ACC112 (cell line): ENCODE results near the gene CFAP45.

Experiments used
- H2AFZ ChIP-seq: fragments of 200-600 bp; sonication (generic); one replicate; pipeline ENCODE4 v1.6.0; 2017; ENCODE audit warnings: antibody characterized with exemption, low read length; ENCODE audit not compliant: unreplicated experiment
- H3K27ac ChIP-seq: fragments of 200-600 bp; sonication (generic); 2 replicates; pipeline ENCODE4 v1.5.1; 2014; ENCODE audit warnings: low read depth, mild to moderate bottlenecking, antibody characterized with exemption, low read length, moderate library complexity
- H3K27me3 ChIP-seq: fragments of 200-600 bp; sonication (generic); 2 replicates; pipeline ENCODE4 v1.6.1; 2014; ENCODE audit warnings: mild to moderate bottlenecking, antibody characterized with exemption, low read length, moderate library complexity, mixed read lengths; ENCODE audit not compliant: insufficient read depth
- H3K36me3 ChIP-seq: fragments of 200-600 bp; sonication (generic); 2 replicates; pipeline ENCODE4 v1.6.1; 2016; ENCODE audit warnings: mild to moderate bottlenecking, antibody characterized with exemption, low read length, moderate library complexity, mixed read lengths; ENCODE audit not compliant: insufficient read depth
- H3K4me1 ChIP-seq: fragments of 200-600 bp; sonication (generic); one replicate; pipeline ENCODE4 v1.6.1; 2016; ENCODE audit warnings: low read length, mixed read lengths; ENCODE audit not compliant: insufficient read depth, unreplicated experiment, control insufficient read depth
- H3K4me3 ChIP-seq: fragments of 200-600 bp; sonication (generic); 2 replicates; pipeline ENCODE4 v1.5.1; 2014; ENCODE audit warnings: mild to moderate bottlenecking, low read depth, low read length
- H3K79me2 ChIP-seq: fragments of 200-600 bp; sonication (generic); one replicate; pipeline ENCODE4 v1.6.0; 2016; ENCODE audit warnings: low read length; ENCODE audit not compliant: control insufficient read depth, unreplicated experiment, insufficient read depth

Gene CFAP45

DNA sequence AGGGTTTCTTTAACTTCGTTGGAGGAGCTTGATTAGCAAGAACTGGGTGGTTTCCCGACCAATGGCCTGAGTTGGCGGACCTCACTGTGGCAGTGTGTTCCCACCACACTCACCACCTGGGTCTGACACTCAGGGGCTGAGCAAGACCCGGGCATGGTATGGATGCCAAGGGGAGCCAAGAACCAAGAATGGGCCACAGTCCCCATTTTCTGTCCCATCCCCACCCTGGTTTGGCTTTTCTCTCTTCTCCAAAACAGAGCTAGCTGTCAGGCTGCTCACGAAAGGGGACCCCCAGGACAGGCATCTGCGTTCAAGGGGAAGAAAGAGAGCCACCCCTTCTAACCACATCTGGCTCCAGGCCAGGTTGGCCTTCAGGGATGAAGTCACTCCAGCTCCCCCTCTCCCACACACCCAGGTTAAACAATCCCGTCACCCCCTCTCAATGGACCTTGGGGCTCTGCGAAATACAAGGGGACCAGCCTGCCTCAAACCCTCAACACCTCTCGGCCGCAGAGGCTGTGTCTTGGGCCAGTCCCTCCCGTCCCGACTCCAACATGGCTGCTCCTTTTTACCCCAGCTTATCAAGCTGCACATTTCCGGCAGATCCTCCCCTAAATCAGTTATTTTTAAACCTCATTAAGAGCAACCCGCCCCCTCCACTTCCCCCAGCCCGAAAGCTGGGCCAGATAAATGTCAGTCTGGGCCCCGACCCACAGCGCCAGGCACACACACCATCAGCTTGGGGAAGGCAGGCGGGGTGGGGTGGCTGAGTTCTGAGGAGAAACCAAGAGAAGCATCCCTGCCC is 21.9 kb upstream of the CFAP45 start:
- H3K36me3 ChIP-seq: peaks cover 13% of the 10 kb centered on the region; the same call in 1 of the 2 replicates
- H3K79me2 ChIP-seq: peaks cover 56% of the 10 kb centered on the region
- peak overlapping the region; percentile 76 for H3K4me3 ChIP-seq
- peaks cover 43% of the 10 kb centered on the region for H3K4me1 ChIP-seq
- no peak overlapping the region for H2AFZ ChIP-seq
- H3K27ac ChIP-seq: peak overlapping the region; percentile 98; the same call in 1 of the 2 replicates
- H3K27me3 ChIP-seq: no peaks in the 10 kb centered on the region

DNA sequence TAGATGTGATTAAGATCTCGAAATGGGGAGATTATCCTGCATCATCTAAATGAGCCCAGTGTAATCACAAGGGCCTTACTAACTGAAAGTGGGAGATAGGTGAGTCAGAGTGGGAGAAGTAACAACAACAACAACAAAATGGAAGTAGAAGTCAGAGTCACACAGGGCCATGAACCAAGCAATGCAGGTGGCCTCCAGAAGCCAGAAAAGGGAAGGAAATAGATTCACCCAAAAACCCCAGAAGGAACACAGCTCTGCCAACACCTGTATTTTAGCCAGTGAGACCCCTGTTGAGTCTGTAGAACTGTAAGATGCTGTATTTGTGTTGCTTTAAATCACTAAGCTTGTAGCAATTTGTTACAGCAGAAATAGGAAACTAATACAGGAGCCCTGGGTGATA is 21.3 kb upstream of the CFAP45 start:
- peaks cover 13% of the 10 kb centered on the region; the same call in 1 of the 2 replicates for H3K36me3 ChIP-seq
- no peaks in the 10 kb centered on the region for H3K27me3 ChIP-seq
- peaks cover 47% of the 10 kb centered on the region for H3K4me1 ChIP-seq
- peaks cover 56% of the 10 kb centered on the region for H3K79me2 ChIP-seq
- H3K27ac ChIP-seq: peak overlapping the region; percentile 98; the same call in 1 of the 2 replicates
- H2AFZ ChIP-seq: no peak overlapping the region
- H3K4me3 ChIP-seq: peak overlapping the region; percentile 76; the same call in 1 of the 2 replicates

DNA sequence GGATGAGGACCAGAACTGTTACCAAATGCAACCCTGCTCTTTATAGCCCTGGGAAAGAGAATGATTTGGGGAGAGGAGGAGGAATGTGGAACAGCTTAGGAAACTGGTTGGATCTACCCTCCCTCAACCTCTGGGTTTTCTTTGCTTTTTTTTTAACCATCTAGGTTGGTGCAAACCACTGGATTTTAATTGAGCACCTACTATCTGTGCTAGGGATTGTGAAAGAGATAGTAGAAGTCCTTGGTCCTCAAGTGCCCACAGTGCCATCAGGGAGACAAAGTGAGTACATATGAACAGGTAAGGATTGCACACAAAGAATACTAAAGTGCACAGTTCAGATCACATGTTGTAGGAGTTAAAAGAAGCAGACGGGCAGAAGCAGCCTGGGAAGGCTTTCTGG is 20.7 kb upstream of the CFAP45 start:
- H3K36me3 ChIP-seq: peaks cover 13% of the 10 kb centered on the region; the same call in 1 of the 2 replicates
- H3K4me3 ChIP-seq: no peak overlapping the region
- H3K27ac ChIP-seq: peak overlapping the region; percentile 2; the same call in 1 of the 2 replicates
- no peak overlapping the region for H2AFZ ChIP-seq
- H3K79me2 ChIP-seq: peaks cover 56% of the 10 kb centered on the region
- H3K4me1 ChIP-seq: peaks cover 48% of the 10 kb centered on the region
- H3K27me3 ChIP-seq: no peaks in the 10 kb centered on the region

DNA sequence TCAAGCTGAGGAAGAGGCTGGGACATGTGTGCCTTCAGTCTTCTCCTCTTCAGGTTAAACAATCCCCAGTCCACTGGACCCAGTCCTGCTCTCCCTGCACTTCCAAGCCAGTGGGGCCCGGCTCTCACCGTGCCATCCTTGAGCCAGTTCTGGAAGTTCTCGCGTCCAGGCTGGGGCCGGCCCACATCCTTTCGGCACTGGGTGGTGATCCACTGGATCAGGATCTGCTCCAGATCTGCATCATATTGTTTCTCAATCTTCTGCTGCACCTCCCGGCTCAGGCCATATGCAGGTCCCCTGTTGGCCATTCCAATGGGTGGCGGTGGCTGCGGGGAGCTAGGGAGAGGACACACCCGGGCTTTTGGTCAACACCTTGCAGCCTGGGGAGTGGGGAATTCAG is 20.2 kb upstream of the CFAP45 start:
- H2AFZ ChIP-seq: no peak overlapping the region
- H3K4me3 ChIP-seq: no peak overlapping the region
- H3K4me1 ChIP-seq: peaks cover 52% of the 10 kb centered on the region
- peaks cover 13% of the 10 kb centered on the region; the same call in 1 of the 2 replicates for H3K36me3 ChIP-seq
- no peaks in the 10 kb centered on the region for H3K27me3 ChIP-seq
- no peak overlapping the region for H3K27ac ChIP-seq
- H3K79me2 ChIP-seq: peaks cover 55% of the 10 kb centered on the region

DNA sequence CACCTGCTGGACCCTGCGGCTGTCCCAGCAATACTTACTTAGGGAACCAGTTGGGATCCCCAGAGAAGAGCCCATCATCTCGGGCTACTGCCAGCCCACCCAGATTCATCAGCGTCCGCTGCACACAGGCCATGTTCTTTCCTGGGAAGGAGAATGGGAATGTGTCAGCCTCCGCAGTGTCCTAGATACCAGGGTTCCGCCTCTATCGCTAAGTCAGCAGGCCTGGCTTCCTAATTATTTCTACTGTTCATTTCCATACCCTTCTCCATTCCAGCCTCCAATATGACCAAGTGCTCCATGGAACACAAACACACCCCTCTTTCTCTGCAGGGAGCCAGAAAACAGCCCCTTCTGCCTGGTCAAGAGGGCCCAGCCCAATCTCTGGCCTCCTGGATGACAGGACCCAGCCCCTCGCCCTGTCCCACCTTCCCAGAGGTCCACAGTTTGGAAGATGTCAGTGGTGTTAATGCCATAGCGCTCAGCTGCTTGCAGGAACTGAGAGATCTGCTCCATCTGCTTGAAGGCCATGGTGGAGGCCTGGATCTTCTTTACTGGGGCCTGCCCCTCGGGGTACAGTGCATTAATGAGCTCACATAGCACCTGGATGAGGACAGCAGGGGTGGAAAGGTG is 19.4 kb upstream of the CFAP45 start:
- Histone ChIP-seq H3K4me1 (peaks cover 53% of the 10 kb centered on the region), H2AFZ (no peak overlapping the region), H3K36me3 (peaks cover 13% of the 10 kb centered on the region; the same call in 1 of the 2 replicates), H3K4me3 (no peak overlapping the region), H3K79me2 (peaks cover 48% of the 10 kb centered on the region), H3K27ac (no peak overlapping the region), H3K27me3 (no peaks in the 10 kb centered on the region)

DNA sequence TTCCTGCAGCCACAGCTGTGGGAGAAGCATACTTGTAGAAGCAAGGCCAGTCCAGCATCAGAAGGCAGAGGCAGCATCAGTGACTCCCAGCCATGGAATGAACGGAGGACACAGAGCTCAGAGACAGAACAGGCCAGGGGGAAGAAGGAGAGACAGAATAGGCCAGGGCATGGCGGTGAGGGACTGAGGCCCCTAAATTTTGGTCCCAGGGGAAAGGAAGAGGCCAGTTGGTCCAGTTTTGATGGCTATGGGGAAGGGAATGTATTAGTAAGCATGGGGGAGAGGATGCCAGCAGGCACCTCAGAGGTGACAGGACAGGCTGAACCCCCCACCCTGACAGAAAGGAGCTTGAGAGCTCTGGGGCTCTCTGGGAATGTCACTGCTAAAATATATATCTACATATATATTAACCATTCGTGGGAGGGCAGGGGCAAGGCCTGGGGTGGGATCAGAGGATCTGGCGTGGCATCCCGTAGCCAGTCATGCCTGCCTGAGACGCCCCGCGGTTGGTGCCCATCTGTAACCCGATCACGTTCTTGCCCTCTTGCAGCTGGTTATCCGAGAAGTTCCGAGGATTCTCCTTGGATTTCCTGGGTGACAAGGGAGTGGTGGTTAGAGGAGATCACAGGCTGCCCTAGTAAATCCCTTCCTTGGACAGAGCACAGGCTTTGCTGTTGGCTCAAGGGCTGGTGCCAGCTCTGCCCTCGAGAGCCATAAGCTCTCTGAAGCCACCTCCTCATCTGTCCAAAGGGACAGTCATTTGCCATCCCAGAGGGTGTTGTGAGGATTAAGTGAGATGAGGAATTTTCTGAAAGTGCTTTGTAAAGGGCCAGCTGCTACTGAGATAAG is 18.6 kb upstream of the CFAP45 start:
- peaks cover 59% of the 10 kb centered on the region for H3K4me1 ChIP-seq
- H3K36me3 ChIP-seq: peaks cover 13% of the 10 kb centered on the region; the same call in 1 of the 2 replicates
- no peak overlapping the region for H2AFZ ChIP-seq
- H3K27me3 ChIP-seq: no peaks in the 10 kb centered on the region
- no peak overlapping the region for H3K27ac ChIP-seq
- no peak overlapping the region for H3K4me3 ChIP-seq
- peaks cover 41% of the 10 kb centered on the region for H3K79me2 ChIP-seq

DNA sequence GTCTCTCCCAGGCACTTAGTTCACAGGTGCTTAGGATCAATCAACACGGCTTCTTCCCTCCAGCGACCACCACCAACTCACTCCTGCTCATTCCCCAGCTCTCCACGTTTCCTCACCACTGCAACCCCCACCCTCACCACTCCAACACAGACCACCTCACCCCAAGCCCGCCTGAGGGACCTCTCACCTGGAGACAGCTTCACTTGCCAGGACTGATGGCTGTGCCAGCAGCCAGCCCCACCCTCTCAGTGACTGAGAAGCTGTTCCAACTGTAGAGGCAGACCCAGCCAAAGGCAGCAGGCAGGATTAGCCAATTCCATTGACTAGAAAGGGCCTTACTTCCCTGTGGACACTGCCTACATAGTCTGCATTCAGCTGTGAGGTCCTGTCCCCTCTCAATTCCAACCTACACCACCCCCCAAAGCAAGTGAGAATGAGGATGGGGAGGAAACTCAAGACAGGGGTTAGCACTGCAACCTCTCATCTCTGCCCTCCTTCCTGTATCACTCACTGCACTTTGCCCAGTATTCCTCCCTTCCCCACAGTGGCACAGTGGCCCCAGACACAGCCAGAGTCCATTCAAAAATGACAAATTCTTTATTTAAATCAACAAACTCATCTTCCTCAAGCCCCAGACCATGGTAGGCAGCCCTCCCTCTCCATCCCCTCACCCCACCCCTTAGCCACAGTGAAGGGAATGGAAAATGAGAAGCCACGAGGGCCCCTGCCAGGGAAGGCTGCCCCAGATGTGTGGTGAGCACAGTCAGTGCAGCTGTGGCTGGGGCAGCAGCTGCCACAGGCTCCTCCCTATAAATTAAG is 17.8 kb upstream of the CFAP45 start:
- Histone ChIP-seq H3K4me3 (no peak overlapping the region), H3K4me1 (peaks cover 60% of the 10 kb centered on the region), H3K36me3 (peaks cover 13% of the 10 kb centered on the region; the same call in 1 of the 2 replicates), H3K27ac (peak overlapping the region; percentile 24; the same call in 1 of the 2 replicates), H3K79me2 (peaks cover 32% of the 10 kb centered on the region), H3K27me3 (no peaks in the 10 kb centered on the region), H2AFZ (no peak overlapping the region)

DNA sequence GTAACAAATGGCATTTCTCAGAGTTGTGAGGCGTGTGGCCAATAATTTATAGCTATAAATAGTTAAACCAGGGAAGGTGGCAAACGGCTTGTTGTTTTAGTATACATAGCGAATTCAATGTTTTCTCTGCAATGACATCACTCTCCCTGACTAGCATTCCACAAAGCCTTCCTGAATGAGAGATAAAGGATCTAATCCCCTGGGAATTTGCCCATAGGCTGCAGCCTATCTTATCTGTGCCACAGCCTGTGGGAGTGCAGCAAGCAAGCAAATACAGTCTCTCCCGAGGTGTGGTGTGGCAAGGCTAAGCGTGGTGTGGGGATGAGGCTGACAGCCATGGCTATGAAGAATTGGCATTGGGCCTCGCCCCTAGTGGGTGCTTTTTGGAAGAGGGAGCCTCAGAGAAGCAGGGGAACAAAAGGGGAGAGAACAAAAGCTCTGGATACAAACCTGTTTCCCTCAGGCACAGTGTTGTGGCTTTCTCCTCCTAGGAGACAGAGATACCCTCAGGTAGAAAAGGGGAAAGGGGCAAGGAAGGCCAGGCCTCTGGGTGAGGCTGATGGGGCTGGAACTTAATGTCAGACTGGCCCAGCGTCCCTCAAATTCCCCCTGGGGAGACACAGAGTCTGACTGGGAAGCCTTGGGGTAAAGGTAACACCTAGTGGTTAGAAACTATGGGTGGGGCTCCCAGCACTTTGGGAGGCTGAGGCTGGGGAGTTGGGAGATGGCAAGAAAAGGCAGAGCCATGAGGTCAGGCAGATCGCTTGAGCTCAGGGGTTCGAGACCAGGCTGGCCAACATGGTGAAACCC is 16.5 kb upstream of the CFAP45 start:
- H3K36me3 ChIP-seq: peaks cover 13% of the 10 kb centered on the region; the same call in 1 of the 2 replicates
- no peak overlapping the region for H3K4me3 ChIP-seq
- H3K79me2 ChIP-seq: peaks cover 19% of the 10 kb centered on the region
- peaks cover 59% of the 10 kb centered on the region for H3K4me1 ChIP-seq
- peak overlapping the region; percentile 77 for H3K27ac ChIP-seq
- no peak overlapping the region for H2AFZ ChIP-seq
- H3K27me3 ChIP-seq: no peaks in the 10 kb centered on the region

DNA sequence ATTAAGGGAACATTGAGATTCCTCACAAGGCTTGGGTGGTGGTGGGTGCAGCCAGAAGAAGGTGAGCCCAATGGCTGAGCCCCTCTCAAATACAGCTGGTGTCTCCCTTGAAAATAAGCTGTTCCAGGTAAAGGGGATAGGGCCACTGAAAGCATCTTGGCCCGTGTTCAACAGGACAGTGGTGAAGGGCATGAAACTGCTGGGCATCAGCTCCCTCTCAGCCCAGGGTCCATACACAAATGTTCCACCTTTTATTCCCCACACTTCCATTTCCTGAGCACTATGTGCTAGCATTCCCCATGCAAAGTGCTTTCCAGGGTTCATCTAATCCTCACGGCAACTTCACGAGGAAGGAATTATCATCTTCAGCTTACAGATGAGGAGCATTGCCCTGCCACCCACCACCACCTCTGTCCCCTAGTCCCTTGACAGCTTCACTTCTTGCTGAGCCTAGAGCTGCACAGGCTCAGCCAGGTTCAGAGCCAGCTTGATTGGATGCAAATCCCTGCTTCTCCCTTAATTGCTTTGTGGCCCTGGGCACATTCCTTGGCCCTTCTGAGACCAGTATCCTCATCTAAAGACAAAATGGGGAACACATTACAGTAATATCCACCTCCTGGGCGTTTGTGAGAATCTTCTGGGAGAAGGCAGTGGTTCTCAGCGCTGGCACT is 15.7 kb upstream of the CFAP45 start:
- H3K36me3 ChIP-seq: peaks cover 11% of the 10 kb centered on the region; the same call in 1 of the 2 replicates
- H3K4me1 ChIP-seq: peaks cover 59% of the 10 kb centered on the region
- no peaks in the 10 kb centered on the region for H3K27me3 ChIP-seq
- peak overlapping the region; percentile 77 for H3K27ac ChIP-seq
- H3K4me3 ChIP-seq: no peak overlapping the region
- H2AFZ ChIP-seq: no peak overlapping the region
- H3K79me2 ChIP-seq: peaks cover 12% of the 10 kb centered on the region
